D721Med (cell line): Measurements from ENCODE around the gene MGST2.

ENCODE experiments used
- DNase-seq: peaks from one replicate; pipeline ENCODE4 v3.0.0; 2011; ENCODE audit warnings: low spot score; ENCODE audit not compliant: insufficient read length
- FAIRE-seq: peaks from 2 replicates; lab custom pipeline; 2011; peaks lifted over from hg19 to GRCh38; lab: Jason Lieb, UNC
- TF ChIP-seq, protein P1 (sequence below): IDR thresholded peaks from 2 replicates; pipeline ENCODE4 v1.5.1; 2012; ENCODE audit warnings: mild to moderate bottlenecking, control low read depth; ENCODE audit not compliant: insufficient read depth; ENCODE audit errors: missing control alignments

MGST2 gene

DNA sequence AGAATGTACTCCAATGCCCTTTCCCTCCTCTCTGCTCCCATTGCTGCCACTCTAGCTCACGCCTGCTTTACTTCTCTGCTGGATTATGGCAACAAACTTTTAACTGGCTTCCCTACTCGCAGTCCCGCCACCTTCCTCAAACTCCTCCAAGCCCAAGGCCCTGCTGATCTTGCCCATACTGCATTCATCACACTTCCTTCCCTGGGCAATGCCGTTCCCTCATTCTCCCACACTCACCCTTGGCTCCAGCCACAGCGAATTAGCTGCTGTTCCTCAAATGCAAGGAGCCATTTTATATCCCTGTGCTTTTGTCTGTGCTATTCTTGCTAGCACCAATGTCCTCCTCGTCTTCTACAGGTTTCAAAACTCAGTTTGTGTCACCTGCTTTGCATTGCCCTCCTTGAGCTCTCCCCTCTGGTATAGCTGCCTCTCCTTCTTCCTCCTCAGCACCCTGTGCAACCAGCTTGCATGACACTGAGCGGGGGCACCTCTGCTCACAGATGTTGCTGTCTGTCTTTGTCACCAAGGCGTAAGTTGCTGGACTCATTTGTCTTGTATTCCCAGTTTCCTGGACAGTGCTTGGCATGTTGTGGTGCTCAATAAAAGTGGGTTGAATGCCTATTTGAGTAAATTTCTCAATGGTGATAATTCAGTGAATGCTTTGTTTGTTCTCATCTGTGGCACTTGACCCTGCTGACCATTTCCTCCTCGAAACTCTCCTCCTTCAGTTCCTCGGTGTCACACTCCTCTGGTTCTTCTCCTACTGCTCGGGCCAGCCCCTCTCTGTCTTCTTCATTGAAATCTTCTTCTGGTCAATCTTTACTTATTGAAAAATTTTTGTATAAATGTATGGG, 22.4 kb upstream of the MGST2 start:
- no peak for DNase-seq
- TF ChIP-seq, protein P1, sequence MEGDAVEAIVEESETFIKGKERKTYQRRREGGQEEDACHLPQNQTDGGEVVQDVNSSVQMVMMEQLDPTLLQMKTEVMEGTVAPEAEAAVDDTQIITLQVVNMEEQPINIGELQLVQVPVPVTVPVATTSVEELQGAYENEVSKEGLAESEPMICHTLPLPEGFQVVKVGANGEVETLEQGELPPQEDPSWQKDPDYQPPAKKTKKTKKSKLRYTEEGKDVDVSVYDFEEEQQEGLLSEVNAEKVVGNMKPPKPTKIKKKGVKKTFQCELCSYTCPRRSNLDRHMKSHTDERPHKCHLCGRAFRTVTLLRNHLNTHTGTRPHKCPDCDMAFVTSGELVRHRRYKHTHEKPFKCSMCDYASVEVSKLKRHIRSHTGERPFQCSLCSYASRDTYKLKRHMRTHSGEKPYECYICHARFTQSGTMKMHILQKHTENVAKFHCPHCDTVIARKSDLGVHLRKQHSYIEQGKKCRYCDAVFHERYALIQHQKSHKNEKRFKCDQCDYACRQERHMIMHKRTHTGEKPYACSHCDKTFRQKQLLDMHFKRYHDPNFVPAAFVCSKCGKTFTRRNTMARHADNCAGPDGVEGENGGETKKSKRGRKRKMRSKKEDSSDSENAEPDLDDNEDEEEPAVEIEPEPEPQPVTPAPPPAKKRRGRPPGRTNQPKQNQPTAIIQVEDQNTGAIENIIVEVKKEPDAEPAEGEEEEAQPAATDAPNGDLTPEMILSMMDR, result no peak
- no peak for FAIRE-seq

DNA sequence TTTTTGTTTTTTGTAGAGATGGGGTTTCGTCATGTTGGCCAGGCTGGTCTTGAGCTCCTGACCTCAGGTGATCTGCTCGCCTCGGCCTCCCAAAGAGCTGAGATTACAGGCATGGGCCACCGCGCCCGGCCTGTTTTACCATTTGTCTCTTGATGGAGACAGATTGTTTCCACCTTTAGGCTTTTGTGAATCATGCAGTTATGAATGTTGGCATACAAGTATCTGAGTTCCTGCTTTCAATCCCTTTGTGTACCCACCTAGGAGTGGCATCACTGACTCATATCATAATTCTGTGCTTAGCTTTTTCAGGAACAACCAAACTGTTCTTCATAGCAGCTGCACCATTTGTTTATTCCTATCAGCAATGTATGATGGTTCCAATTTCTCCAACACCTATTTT, 20.2 kb upstream of the MGST2 start:
- TF ChIP-seq, protein P1, result no peak
- no peak for FAIRE-seq
- no peak for DNase-seq

DNA sequence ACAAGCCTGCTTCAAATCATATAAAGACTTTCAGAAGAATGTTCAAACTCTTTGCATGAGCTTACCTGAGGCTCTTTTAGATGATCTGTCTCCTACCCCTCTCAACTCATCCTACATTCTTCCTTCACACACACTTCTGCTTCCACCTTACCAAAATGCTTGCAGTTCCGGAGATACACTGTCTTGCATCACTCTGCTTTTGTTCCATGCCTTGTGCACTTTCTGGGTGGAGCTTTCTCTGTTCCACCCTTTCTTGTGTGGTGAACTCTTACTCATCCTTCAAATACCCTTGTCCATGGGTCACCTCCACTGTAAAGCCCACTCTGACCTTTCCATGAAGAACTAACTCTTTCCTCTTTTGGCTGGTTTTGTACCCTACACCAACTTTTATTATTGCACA, 18.4 kb upstream of the MGST2 start:
- TF ChIP-seq, protein P1, result no peak
- FAIRE-seq (no peak), DNase-seq (no peak)

DNA sequence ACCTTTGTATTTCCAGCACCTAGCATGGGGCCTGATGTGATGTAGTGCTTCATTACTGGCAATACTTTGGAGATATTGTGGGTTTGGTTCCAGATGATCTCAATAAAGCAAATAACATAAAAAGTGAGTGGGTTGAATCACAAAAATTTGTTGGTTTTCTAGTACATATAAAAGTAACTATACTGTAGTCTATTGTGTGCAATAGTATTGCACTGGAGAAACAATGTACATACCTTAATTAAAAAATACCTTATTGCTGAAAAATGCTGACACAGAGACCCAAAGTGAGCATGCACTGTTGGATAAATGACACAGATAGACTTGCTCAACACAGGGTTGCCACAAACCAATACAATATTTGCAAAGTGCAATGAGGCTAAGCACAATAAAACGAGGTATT, 17.7 kb upstream of the MGST2 start:
- no peak for FAIRE-seq
- TF ChIP-seq, protein P1, result no peak
- no peak for DNase-seq

DNA sequence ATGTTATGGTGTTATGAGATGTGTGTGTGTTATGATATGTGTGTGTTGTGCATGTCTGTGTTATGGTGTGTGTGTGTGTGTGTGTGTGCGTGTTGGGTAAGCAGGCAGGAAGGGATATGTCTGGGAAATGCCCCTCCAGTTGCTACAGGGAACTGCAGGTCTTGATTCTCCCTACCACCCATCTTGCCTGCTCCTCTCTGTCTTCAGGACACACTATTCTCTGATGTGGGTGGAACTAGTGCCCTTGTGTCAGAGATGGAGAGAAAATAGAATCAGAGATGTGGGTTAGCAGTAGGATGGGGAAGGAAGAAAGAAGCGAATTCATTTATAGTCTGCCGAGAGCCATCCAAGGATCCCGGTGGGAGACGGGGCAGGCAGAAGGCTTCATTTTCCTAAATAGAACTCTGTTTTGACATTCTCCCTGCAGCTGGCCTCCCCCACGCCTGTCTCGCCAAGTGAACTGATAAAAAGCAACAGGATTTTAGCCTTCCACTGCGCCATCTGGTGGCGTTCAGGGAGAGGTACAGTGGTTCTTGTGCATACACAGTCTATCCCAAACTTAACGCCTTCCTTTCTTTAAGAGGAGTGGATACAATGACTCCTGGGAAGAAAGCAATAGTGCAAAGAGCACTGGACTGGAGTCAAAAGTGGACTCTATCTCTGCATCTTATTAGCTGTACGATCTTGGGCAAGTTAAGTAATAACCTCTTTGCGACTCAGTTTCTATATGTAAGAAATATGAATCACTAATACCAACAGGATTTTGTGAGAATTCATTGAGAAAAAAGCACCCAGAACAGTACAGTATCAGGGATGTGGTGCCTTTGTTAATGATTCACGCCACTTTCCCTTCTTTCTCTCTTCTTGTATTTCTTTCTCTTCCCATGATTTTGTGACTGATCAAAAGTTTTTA, 14.1 kb upstream of the MGST2 start:
- TF ChIP-seq, protein P1, result peak; percentile 95
- DNase-seq (no peak), FAIRE-seq (peak; percentile 77)

DNA sequence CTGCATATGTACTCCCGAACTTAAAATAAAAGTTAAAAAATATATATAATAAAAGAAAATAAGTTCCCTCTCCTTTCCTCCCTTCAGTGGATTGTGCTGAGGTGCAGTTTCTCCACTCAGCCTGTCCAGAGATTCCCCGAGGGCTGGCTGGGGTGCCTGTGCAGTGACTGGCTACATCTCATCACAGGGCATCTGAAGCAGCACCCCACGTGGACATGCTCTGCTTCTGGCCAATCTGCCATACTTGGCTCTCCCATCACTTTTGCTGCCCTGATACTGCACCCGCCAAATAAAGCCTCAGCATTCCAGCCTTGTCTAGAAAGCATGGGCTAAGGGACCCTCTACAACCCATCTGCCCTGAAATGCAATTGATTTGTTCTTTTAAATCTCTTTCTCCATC, 11.1 kb upstream of the MGST2 start:
- FAIRE-seq (no peak), DNase-seq (no peak)
- TF ChIP-seq, protein P1, result no peak
